NCI-H1417 treated with DMSO at 0.1 percent for 48 hours (cell line): ENCODE measurements around the gene ZNF383.
"Not testable (repeated sequence)": the region's sequence is repeated elsewhere in the genome, so short reads cannot be mapped to it uniquely, and the experiment has no call there.

Source experiments
- DNase-seq: peaks from one replicate; lab custom pipeline; 2025; lab: John Stamatoyannopoulos, UW

ZNF383 gene

DNA sequence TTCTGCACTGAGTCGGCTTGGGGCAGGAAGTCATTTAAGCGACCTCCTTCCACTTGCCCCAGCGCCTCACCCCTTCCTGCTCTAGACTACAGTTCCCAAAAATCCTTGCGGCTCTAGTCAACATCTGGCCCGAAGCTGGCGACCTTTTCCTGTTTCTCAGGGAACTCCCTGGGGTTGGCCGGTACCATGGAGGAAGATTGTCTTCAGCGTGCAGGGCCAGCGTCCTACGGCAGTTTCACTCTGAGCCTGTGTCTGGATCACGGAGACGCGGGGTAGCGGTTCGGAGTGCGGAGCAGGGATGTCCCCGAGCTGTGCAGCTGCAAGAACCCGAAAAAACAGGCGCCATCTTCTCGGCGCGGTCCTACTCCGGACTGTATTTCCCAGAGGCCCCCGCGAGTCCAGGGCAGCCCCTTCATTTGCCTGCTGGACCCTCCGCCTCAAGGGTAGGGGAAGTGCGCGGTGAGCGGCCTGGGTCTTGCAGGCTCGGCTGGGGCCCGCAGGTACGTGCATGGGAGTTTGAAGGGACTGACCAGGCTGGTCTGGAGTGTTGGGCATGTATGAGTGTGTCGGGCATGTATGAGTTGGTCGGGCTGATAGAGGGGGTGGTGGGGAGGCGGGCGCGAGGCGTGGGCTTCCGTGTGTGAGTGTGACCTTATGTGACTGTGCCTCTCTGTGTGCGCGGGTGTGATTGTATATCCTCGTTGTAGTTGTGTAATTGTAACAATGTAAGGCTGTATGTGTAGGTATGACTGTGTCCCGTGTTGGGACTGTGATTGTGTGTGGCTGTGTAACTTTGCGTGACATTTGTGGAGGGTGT lies at the start of gene ZNF383:
Gene ZNF383 (plus strand): TSS at position 440 of the 817 bp plus-strand sequence. CDS start 12,240 bp downstream, outside the sequence.
- peak; percentile 63 for DNase-seq

DNA sequence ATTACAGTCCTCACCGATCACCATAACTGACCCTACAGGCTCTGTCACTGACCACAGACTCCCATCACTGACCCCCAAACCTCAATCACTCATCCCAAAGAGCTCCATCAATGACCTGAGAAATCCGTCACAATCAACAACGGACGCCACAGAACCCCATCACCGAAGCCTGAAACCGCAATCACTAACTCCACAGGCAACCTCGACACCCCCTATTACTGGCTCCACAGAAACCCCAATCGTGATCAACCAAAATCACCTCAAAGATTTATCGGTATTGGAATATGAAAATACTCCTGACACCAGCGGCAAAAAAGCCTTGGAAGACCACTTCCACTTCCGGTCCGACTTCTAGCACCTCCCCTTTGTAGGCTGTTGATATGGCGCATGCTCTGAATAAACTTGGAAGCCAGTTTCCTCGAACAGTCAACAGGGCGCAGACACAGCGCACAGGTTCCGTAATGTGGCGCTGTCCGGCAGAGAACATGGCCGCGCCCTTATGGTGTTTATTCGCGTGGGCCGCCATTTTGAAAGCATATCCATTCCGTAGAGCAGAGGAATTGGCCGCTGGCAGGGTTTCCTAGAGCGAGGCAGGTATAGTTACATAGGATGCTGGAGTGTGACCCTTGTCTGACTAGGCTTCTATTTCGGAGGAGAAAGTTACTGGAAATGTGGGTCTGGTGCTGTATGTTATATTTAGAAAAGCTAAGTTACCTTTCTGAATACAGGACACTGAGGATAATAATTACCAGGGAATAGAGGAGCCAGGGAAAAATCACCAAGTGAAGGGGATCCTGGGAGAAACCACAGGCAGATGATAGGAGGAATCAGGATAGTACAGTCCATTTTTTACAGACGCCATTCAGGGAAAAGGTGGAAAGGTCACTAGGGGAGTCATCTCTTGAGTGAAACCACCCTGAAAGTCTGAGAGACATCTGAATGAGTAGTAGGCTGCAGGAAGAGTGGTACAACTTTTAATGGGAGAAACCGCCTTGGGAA lies 45.3 kb upstream of the ZNF383 start, which contains the start of gene ZNF585A:
Gene ZNF585A (minus strand): TSS at position 328 of the 999 bp plus-strand sequence. CDS start 2,785 bp downstream, outside the sequence.
- DNase-seq: peak; percentile 90

DNA sequence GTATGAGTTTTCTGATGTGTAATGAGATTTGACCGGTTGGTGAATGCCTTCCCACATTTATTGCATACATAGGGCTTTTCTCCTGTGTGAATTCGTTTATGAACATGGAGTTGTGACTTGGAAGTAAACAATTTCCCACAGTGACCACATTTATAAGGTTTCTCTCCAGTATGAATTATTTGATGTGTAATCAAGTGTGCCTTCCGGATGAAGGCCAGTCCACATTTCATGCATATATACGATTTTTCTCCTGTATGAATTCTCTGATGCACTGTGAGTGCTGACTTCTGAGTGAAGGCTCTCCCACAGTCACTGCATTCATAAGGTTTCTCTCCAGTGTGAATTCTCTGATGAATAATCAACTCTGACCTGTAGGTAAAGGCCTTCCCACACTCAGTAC lies 31.9 kb upstream of the ZNF383 start:
- DNase-seq: not testable (repeated sequence)

DNA sequence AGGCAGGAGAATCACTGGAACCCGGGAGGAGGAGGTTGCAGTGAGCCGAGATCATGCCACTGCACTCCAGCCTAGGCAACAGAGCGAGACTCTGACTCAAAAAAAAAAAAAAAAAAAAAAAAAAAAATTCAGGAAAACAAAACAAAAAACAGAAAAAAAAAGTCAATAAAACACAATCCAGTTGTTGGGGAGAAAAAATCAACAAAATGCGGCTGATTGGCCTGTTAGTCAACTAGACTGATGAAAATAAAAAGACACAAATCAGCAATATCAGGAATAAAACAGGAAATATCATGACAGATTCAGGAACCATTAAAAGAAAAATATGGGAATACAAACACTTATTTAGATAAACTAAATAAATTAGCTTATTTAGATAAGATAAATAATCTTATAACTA lies 22.8 kb upstream of the ZNF383 start:
- DNase-seq: not testable (repeated sequence)

DNA sequence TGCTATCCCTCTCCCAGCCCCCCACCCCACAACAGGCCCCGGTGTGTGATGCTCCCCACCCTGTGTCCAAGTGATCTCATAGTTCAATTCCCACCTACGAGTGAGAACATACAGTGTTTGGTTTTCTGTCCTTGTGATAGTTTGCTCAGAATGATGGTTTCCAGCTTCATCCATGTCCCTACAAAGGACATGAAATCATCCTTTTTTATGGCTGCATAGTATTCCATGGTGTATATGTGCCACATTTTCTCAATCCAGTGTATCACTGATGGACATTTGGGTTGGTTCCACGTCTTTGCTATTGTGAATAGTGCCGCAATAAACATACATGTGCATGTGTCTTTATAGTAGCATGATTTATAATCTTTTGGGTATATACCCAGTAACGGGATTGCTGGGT lies 20.9 kb upstream of the ZNF383 start:
- DNase-seq: not testable (repeated sequence)

DNA sequence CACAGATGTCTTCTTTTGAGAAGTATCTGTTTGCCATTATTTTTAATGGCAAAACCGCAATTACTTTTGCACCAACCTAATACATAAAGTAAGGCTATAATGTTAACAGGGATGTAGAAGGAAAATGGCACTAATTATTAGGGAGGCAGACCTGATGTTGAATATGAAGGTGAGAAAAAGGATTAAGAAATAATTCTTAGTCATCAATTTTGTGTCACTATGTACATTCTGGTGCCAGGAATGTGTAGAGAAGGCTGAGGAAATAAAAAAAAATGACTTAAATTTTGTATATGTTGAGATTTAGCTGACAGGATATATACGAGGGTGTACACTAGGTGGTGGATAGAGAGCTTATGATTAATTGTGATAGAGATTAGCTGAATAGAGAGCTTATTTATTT lies 20.2 kb upstream of the ZNF383 start:
- no peak for DNase-seq

DNA sequence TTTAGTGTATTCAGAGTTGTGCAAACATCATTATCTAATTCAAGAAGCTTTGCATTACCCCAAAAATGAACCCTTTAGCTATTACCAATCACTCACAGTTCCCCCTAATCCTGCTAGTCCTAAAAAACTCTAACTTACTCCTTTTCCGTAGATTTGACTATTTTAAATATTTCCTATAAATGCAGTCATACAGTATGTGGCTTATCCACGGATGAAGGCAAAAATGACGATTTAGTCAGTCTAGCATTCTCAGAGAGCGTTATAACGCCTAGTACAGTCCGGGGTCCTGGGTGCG lies 587 bp upstream of the ZNF383 start:
- no peak for DNase-seq

DNA sequence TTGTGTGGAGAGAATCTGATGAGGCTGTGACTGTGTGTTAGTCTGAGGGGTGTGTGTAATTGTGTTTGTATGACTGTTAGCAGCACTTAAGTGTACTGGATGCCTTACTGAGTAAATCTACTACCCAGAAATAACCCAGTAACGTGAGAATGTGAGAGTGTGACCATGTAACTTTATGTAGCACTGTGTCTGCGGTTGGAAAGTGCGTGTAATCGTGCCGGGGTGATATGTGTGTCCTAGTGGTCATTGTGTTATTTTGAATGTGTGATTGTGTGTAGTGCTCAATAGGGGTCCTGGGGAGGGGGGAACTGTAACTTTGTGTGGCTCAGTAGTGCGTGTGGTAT lies 550 bp downstream of the ZNF383 start:
- no peak for DNase-seq

DNA sequence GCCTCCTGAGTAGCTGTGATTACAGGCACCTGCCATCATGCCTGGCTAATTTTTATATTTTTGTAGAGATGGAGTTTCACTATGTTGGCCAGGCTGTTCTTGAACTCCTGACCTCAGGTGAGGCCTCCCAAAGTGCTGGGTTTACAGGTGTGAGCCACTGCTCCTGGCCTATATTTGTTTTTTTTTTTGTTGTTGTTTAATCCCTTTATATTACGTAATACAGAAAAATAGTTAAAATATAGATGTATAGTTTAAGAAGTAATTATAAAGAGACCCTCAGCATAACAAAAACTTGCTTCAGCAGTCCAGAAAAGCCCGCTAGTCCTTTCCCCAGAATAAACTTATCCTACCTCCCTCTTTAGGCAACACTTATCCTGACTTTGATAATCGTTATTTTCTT lies 2.4 kb downstream of the ZNF383 start:
- no peak for DNase-seq

DNA sequence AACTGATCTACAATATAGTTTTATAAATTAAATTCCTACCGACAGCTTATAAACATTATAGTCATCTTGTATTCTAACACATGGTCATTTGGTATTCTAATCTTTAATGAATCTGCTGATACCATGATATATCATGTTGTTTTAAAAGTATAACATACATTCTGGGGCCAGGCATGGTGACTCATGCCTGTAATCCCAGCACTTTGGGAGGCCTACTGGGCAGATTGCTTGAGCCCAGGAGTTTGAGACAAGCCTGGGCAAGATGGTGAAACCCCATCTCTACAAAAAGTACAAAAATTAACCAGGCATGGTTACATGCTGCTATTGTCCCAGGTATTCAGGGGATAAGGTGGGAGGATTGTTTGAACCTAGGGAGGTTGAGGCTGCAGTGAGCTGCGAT lies 3.1 kb downstream of the ZNF383 start:
- no peak for DNase-seq

DNA sequence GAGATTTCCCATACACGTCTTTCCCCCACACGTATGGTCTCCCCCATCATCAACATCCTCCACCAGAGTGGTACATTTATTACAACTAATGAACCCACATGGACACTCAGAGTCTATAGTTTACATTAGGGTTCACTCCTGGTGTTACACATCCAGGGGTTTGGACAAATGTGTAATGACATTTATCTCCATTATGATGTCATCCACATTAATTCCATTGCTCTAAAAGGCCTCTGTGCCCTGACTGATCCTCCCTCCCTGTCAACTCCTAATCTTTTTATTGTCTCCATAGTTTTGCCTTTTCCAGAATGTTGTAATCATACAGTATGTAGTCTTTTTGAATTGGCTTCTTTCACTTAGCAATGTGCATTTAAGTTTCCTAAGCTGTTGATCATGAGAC lies 8.2 kb downstream of the ZNF383 start:
- no peak for DNase-seq

DNA sequence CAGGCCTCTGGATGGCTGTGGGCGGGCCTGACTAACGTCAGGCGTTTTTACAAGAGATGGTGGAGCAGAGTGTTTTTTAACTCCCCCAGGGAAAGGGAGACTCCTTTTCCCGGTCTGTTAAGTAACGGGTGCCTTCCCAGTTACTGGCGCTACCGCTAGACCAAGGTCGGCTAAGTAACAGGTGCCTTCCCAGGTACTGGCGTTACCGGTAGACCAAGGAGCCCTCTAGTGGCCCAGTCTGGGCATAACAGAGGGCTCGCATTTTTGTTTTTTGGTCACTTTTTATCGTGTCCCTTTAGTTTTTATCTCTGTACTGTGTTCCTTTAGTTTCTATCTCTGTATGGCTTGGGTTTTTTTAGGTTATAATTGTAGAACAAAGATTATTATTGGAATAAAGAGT lies 10.0 kb downstream of the ZNF383 start:
- DNase-seq: no peak

DNA sequence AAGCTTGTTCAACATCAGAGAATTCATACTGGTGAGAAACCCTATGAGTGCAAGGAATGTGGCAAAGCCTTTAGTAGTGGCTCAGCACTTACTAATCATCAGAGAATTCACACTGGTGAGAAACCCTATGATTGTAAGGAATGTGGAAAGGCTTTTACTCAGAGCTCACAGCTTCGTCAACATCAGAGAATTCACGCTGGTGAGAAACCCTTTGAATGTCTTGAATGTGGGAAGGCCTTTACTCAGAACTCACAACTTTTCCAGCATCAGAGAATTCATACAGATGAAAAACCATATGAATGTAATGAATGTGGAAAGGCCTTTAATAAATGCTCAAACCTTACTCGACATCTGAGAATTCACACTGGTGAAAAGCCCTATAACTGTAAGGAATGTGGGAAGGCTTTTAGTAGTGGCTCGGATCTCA lies 25.2 kb downstream of the ZNF383 start:
- no peak for DNase-seq

DNA sequence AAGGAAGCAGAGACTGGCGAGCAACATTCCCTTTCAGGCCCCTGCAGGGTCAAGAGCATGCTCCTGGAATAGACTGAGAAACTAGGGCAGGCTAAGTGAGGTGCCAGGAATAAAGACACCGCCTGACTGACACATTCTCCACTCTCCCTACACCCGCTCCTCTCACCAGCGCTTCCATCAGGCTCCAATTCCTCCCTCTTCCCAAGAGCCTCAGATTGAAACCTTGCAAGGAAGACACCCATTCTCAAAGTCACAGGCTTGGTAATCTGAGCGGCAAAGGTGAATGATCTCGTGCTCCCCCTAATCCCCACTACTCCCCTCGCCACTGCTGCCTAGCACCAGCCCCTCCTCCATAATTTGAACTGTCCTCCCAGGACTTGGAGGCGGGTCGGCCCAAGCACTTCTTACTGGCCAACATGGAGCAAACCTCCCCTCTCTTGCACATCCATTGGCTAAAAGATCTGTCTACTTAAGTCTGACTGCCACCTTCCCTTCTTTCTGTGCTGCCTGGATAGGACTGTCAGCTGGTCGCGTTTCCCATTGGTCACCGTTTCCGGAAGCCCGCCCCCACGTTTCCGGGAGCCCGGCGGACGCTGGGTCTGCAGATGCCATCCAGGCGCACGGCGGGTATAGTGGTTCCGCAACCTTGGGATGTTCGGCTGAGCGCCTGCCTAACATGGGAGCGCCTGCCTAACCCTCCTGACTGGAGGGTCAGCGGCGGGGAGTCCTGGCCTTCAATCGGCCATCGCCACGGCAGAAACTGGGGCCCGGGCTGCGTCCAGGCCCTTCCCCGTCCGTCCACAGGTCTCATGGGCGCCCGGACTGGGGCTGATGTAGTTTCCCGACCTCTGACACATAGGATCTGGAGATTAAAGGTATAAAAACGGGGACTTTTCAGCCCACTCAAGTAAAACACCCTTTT lies 33.6 kb downstream of the ZNF383 start:
- DNase-seq: peak; percentile 94

DNA sequence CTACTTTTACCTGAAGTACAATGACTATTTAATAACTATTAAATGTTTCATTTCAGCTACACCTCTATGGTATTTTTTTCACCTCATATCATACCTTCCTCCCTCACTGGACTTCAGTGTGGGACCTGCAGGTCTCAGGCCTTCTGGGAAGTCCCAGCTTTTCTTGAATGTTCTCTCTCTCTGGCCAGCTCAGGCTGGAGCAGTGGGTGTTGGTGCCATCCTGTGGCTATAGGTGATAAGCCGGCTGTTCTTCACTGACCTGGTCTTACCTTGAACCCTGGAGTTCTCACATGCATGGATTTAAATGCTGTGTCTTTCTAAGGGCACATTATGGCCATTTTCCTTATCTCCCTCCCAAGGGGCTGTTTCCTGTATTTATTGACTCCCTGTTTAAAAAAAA lies 45.0 kb downstream of the ZNF383 start:
- not testable (repeated sequence) for DNase-seq

DNA sequence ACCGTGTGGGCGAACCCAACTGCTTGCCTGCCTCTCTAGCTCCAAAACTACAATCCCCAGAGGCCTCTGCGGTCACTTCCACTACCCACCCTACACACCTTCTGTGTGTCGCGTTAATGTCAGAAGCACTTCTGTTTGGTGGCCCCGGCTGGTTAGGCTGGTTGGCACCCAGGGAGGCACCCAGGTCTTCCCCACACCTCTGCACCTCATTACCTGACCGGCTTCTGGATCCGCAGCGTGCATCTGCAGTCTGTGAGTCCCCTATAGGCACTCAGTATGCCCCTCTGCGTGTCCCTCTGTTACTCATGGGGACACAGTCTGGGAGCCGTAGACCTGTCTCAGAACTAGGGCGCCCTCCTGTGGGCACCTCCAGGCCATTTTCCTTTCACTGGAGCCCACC lies 49.0 kb downstream of the ZNF383 start:
- DNase-seq: not testable (repeated sequence)

DNA sequence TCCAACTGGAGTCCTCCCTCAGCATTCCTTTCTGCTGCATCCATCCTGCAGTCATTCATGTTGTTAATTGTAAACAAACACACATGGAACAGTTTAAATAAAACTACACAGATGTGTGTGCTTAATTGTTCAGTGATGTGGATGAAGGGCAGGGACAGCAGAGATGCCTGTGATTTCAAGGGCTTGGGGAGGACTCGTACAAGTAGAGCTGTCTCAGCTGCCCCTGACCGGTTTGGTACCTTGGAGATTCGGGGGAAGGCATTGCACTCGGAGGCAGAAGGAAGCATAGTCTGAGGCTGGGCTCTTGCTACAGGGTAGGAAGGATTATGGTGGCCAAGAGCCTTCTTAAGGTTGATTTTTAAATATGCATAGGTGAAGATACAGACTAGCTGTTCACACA lies 49.7 kb downstream of the ZNF383 start:
- DNase-seq: not testable (repeated sequence)

DNA sequence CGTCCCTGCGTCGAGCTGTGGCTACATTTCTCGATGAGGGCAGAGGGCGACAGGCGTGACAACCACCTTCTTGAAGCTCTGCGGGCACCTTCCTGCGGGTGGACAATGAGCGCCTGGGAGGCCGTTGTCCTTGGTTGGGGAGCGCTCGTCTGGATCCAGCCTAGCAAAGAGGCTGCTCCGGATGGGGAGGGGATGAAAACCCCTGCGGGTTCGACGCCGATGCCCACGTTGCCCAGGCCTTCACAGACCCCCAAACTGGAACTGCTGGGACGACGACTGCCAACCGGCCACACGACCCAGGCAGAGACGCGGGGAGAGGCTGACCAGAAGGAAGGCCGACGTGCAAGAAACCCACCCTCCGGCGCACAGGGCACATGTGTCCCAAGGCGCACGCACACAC lies 62.6 kb downstream of the ZNF383 start:
- DNase-seq: not testable (repeated sequence)

DNA sequence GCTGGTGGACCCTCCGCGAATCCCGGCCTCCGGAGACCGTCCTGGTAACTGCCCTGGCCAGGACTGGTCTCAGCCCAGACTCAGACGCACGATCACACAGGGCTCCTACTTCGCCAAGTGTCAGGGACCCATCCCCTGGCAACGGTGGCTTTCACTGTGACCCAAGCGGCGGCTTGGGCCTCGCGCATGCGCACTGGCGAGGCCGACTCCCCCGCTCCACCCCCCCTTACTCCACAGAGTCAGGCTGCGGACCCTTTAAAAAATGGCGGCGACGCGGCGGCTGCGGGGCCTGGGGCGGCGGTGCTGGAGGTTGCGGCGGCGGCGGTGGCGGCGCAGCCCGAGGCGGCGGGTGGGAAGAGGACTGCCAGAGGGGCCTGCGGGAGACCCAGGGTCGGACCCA lies 66.0 kb downstream of the ZNF383 start:
- not testable (repeated sequence) for DNase-seq

DNA sequence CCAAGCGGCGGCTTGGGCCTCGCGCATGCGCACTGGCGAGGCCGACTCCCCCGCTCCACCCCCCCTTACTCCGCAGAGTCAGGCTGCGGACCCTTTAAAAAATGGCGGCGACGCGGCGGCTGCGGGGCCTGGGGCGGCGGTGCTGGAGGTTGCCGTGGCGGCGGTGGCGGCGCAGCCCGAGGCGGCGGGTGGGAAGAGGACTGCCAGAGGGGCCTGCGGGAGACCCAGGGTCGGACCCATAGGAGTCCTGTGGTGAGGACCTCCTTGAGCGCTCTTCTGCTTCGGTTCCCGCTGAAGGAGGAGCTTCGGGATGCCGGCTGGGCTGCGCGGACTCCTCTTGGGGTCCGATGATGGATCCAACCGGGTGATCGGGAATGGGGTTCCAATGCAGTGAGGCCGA lies 71.2 kb downstream of the ZNF383 start:
- DNase-seq: not testable (repeated sequence)

DNA sequence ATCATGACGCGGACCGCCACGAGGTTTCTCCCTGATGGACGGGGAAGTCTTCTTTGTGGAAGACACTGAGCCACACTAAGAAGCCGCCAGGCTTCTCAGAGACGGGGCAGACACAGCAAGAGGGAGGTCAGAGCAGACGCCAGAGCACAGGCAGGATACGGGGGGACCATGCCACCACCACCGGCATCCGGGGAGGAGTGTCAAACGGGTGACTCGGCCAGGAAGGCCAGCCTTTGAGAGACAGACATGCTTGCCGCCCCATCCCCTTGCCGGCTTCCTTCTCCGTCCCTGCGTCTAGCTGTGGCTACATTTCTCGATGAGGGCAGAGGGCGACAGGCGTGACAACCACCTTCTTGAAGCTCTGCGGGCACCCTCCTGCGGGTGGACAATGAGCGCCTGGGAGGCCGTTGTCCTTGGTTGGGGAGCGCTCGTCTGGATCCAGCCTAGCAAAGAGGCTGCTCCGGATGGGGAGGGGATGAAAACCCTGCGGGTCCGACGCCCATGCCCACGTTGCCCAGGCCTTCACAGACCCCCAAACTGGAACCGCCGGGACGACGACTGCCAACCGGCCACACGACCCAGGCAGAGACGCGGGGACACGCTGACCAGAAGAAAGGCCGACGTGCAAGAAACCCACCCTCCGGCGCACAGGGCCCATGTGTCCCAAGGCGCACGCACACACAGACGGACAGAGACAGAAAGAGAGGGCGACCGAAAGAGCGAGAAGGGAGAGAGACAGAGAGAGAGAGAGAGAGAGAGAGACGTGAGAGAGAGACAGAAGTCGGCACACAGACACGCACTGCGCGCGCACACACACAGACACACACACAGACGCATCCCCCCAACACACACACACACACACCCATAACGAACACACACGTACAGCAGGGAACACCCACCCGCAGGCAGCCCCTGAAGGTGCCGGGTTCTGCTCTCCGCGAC lies 75.3 kb downstream of the ZNF383 start:
- not testable (repeated sequence) for DNase-seq
